Measurements from ENCODE around the gene EXOSC3.

EXOSC3 gene

DNA sequence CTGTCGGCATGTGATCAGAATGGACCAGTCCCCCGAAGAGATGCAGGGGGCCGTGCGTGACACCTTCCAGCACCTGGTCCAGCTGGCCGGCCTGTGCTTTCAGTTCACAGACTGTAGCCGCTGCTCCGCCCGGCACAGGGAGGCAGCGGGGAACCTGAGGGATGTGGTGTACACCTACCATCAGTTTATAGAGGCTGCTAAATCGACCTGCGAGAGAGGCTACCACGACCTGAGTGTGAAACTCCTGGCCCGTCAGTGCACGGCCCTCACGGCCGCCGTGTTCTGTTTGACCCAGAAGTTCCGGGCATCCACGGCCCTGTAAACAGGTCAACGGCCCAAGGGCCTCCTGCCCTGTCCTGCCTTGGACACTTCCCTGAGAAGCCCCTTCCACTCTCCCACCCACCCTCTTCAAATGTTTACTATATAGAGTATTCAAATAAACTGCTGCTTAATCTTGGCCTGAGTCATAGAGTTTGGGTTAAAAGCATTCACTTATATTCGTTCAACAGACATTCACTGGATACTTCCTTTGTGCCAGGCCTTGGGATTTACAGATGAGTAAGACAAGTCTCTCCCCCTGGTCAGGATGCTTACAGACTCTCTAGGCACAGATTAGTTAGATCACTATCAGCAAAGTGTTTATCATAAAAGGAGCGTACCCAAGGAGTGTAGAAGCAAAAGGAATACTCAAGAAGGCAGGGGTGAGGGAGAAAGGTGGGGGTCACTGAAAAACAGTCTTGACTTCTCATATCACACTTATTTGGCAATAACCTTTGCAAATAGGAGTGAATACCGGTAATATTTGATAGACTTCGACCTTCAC, 38.2 kb downstream of the EXOSC3 start:
- H3K4me3 ChIP-seq (ENCODE audit: low read depth, low read length) = no peak overlapping the region
- TF ChIP-seq, protein P1, sequence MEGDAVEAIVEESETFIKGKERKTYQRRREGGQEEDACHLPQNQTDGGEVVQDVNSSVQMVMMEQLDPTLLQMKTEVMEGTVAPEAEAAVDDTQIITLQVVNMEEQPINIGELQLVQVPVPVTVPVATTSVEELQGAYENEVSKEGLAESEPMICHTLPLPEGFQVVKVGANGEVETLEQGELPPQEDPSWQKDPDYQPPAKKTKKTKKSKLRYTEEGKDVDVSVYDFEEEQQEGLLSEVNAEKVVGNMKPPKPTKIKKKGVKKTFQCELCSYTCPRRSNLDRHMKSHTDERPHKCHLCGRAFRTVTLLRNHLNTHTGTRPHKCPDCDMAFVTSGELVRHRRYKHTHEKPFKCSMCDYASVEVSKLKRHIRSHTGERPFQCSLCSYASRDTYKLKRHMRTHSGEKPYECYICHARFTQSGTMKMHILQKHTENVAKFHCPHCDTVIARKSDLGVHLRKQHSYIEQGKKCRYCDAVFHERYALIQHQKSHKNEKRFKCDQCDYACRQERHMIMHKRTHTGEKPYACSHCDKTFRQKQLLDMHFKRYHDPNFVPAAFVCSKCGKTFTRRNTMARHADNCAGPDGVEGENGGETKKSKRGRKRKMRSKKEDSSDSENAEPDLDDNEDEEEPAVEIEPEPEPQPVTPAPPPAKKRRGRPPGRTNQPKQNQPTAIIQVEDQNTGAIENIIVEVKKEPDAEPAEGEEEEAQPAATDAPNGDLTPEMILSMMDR (IDR thresholded peaks at IDR 0.05; ENCODE audit: borderline replicate concordance, insufficient read depth, low read depth, low read length) = no peak

DNA sequence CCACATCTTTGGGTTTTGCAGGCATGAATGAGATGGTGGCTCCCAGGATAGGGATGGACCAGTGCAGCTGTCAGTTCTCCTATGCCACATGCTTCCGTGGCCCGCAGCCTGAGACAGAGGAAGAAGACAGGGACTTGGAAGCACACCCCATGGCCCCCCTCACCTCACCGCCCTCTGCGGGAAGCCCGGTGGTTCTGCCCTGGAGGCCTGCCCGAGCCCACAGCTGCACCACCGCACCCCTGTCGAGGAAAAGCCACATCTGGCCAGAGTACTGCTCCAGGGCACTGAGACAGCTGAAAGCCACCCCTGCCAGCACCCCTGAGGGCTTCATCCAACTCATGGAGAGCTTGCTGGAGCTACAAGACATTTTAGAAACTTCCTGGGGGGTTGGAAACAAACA, 38.9 kb downstream of the EXOSC3 start:
- H3K4me3 ChIP-seq (ENCODE audit: low read depth, low read length) = no peak overlapping the region
- TF ChIP-seq, protein P1 (IDR thresholded peaks at IDR 0.05; ENCODE audit: borderline replicate concordance, insufficient read depth, low read depth, low read length) = no peak

DNA sequence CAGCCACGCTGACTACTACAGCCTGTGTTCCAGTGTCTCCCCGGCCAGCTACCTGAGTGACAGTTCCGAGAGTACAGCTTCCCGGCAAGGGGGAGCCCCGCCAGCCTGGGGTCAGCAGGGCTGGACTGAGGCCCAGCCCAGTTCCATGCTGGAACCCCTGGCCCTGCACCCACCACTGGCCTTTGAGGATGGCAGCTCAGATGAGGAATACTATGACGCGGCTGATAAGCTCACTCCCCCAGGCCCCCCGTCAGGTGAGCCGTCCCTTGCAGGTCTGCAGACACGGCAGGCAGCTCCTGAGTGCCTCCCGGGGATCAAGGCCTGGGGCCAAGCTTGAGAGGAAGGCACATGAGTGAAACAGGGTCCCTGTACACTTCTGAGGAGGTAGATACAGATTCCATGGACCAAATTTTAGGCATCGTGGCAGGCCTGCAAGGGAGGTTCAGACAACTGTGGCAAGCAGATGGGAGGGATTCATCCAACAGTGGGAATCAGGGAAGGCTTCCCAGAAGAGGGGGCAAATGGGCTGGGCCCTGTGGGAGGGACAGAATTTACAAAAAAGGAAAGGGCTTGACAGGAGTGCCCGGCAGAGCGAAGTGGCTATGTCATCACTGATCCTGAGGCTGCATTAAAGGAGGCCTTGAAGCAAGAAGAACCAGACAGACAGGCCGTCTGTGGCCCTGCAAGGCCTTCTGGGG, 44.1 kb downstream of the EXOSC3 start:
- no peak overlapping the region for H3K4me3 ChIP-seq (ENCODE audit: low read depth, low read length)
- TF ChIP-seq, protein P1 (IDR thresholded peaks at IDR 0.05; ENCODE audit: borderline replicate concordance, insufficient read depth, low read depth, low read length) = no peak

DNA sequence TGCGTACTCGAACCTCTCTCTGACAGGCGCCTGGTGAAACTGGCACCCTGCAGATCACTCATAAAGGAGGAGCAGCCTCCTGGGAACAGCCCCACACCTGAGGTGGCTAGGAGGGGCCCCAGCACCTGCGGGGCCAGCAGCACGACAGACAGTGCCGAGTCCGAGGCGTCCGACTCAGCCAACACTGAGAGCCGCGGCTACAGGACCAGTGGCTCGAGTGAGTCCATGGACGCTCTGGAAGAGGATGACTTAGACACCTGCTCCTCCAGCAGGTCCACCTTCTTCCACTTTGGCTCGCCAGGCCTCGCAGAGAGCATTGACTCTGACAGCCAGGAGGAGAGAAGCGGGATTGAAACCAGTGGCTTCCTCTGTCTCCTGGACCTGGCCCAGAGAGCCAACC, 44.7 kb downstream of the EXOSC3 start:
- H3K4me3 ChIP-seq (ENCODE audit: low read depth, low read length) = no peak overlapping the region
- TF ChIP-seq, protein P1 (IDR thresholded peaks at IDR 0.05; ENCODE audit: borderline replicate concordance, insufficient read depth, low read depth, low read length) = no peak

DNA sequence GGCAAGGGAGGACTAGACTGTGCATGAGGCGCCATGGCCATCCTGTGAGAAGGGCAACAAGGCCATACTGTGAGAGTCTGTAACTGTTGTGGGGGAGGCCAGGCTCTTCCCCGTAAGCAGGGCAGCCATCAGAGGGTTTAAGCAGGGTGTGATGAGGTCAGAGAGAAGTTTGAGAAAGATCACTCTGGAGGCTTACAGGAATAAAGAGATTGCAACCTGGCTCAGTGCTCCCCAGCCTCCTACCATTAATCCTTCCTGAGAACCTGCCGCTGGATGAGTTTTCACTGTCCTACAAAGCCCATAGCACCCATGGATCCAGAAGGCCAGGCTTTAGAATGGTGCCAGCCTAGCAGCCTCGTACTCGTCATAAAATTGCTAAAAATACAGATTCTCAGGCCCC, 45.6 kb downstream of the EXOSC3 start:
- no peak overlapping the region for H3K4me3 ChIP-seq (ENCODE audit: low read depth, low read length)
- TF ChIP-seq, protein P1 (IDR thresholded peaks at IDR 0.05; ENCODE audit: borderline replicate concordance, insufficient read depth, low read depth, low read length) = no peak

DNA sequence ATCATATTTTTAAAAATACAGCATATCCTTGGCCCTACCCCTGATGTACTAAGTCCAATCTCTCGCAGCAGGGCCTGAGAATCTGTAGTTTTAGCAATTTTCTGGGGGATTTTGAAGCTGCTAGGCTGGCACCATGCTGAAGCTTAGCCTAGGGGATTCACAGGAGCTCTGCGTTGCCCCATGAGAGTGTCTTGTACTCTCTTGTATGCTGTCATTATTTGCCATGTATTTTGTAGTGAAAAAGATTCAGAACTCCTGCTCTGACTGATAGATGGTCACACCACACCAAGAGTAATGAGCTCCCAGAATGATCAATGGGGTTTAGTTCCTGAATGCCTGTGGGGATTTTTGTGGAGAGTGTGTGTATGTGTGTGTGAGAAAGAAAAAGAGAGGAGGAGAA, 51.9 kb downstream of the EXOSC3 start:
- TF ChIP-seq, protein P1 (IDR thresholded peaks at IDR 0.05; ENCODE audit: borderline replicate concordance, insufficient read depth, low read depth, low read length) = no peak
- H3K4me3 ChIP-seq (ENCODE audit: low read depth, low read length) = no peak overlapping the region
